ENCODE measurements around the gene OR6C2.
"Not testable (repeated sequence)": the region's sequence is repeated elsewhere in the genome, so short reads cannot be mapped to it uniquely, and the experiment has no call there.

The OR6C2 gene

GRCh38 chr12:55416961-55417360 lies 26.9 kb upstream of the OR6C2 start:
- TF ChIP-seq ZFX (IDR thresholded peaks at IDR 0.05; ENCODE audit: borderline replicate concordance) (no peak), CTCF (IDR thresholded peaks at IDR 0.05) (no peak)
- H3K27ac ChIP-seq: no peak overlapping the region

GRCh38 chr12:55420307-55420962 lies 23.4 kb upstream of the OR6C2 start:
- TF ChIP-seq CTCF (IDR thresholded peaks at IDR 0.05) (no peak), ZFX (IDR thresholded peaks at IDR 0.05; ENCODE audit: borderline replicate concordance) (no peak)
- no peak overlapping the region for H3K27ac ChIP-seq

- no peak for TF ChIP-seq ZFX (IDR thresholded peaks at IDR 0.05; ENCODE audit: borderline replicate concordance)
- no peak for TF ChIP-seq CTCF (IDR thresholded peaks at IDR 0.05)
- H3K27ac ChIP-seq: no peak within 1 kb of the TSS
Observed at GRCh38 chr12:55425954-55426353, 17.9 kb upstream of the OR6C2 start, which contains the start of gene OR6C76. Gene OR6C76 (plus strand): TSS chr12:55426254. CDS start chr12:55426254, 0 bp downstream.

- H3K27ac ChIP-seq: no peak overlapping the region
- no peak for TF ChIP-seq CTCF (IDR thresholded peaks at IDR 0.05)
- TF ChIP-seq ZFX (IDR thresholded peaks at IDR 0.05; ENCODE audit: borderline replicate concordance): no peak
Observed at GRCh38 chr12:55428331-55429243, 15.3 kb upstream of the OR6C2 start.

- H3K27ac ChIP-seq: not testable (repeated sequence)
Observed at GRCh38 chr12:55441233-55441632, 2.6 kb upstream of the OR6C2 start.

GRCh38 chr12:55445357-55445756 lies 1.5 kb downstream of the OR6C2 start:
- no peak overlapping the region for H3K27ac ChIP-seq
- TF ChIP-seq ZFX (IDR thresholded peaks at IDR 0.05; ENCODE audit: borderline replicate concordance): no peak
- TF ChIP-seq CTCF (IDR thresholded peaks at IDR 0.05): no peak

GRCh38 chr12:55446326-55446725 lies 2.5 kb downstream of the OR6C2 start:
- no peak overlapping the region for H3K27ac ChIP-seq
- TF ChIP-seq ZFX (IDR thresholded peaks at IDR 0.05; ENCODE audit: borderline replicate concordance) (no peak), CTCF (IDR thresholded peaks at IDR 0.05) (no peak)

Measured in 22Rv1 (cell line).